HCT116 (cell line): ENCODE measurements around the gene SH3RF2. TPM values are rescaled to one million over a fixed set of nuclear protein-coding genes. Genes with fewer than 3 reads are reported as not detected.
A peak's percentile ranks its signal among the peaks of the same experiment; 100 is the strongest.

Experiments used
- ATAC-seq: fragments of 200-7000 bp; cut with Tn5 transposase; 2 replicates; pipeline ENCODE4 v1.9.1; 2020; ENCODE audit warnings: mild to moderate bottlenecking, moderate library complexity
- BruUV-seq: library from RNA; stranded (reverse); fragments of 400-500 nt; replicated peaks from 2 replicates; lab custom pipeline; 2021; lab: Mats Ljungman, UMichigan
- CTCF ChIA-PET: fragments of 300-600 bp; sonication (Branson Sonifier 250); formaldehyde crosslinking; loops from one replicate; lab custom pipeline; 2021; ENCODE audit warnings: antibody characterized with exemption; lab: Charles Lee
- POLR2A ChIA-PET: fragments of 300-600, 350-600 bp; sonication (Branson Sonifier 250); formaldehyde crosslinking; loops from one replicate; lab custom pipeline; 2021; ENCODE audit warnings: antibody characterized with exemption; lab: Charles Lee
- RAD21 ChIA-PET, 2 experiments: fragments of 300-600 bp; sonication (Branson Sonifier 250); formaldehyde crosslinking; loops; one replicate each; lab custom pipeline; 2023; ENCODE audit warnings: low total read pairs in 2 of 2; ENCODE audit not compliant: uncharacterized antibody in 2 of 2, unreplicated experiment in 2 of 2, low non-redundant PET in 1 of 2; lab: Charles Lee
- DNase-seq: peaks from one replicate; pipeline ENCODE4 v3.0.0-alpha.2; 2010; ENCODE audit warnings: low read depth, low spot score
- H2AFZ ChIP-seq: fragments of 200-600 bp; shearing (Covaris generic), sonication (generic); 2 replicates; pipeline ENCODE4 v1.6.1; 2017; ENCODE audit warnings: low read depth, mixed run types, mixed read lengths, antibody characterized with exemption, low read length; ENCODE audit not compliant: poor library complexity, severe bottlenecking
- H3K27ac ChIP-seq: 2 replicates; pipeline ENCODE4 v1.5.1; 2012; ENCODE audit warnings: low read depth, low read length
- H3K27me3 ChIP-seq: fragments of 200-600 bp; sonication (generic); 2 replicates; pipeline ENCODE4 v1.6.1; 2016; ENCODE audit warnings: mixed run types, low read length, mixed read lengths; ENCODE audit not compliant: insufficient read depth
- H3K36me3 ChIP-seq, 2 experiments: fragments of 200-500 bp in 1 of 2; fragments of 200-600 bp in 1 of 2; sonication (Bioruptor generic) in 1 of 2; sonication (generic) in 1 of 2; 2 replicates each; pipeline versions ENCODE4 v1.5.1 to v1.6.1; 2014 to 2016; ENCODE audit warnings: low read length in 2 of 2, inconsistent platforms in 1 of 2, mixed read lengths in 1 of 2, mixed run types in 1 of 2; ENCODE audit not compliant: insufficient read depth in 2 of 2, control insufficient read depth in 1 of 2
- H3K4me1 ChIP-seq, 2 experiments: fragments of 200-600 bp in 1 of 2; sonication (generic) in 1 of 2; 2 replicates each; pipeline versions ENCODE4 v1.5.1 to v1.6.1; 2012 to 2017; ENCODE audit warnings: low read length in 2 of 2, inconsistent platforms in 1 of 2, mild to moderate bottlenecking in 1 of 2, mixed read lengths in 1 of 2, mixed run types in 1 of 2, moderate library complexity in 1 of 2; ENCODE audit not compliant: insufficient read depth in 2 of 2, control insufficient read depth in 1 of 2
- H3K4me2 ChIP-seq: fragments of 200-600 bp; sonication (generic); 2 replicates; pipeline ENCODE4 v1.6.1; 2017; ENCODE audit warnings: mixed run types, low read length, mixed read lengths
- H3K4me3 ChIP-seq, 2 experiments: fragments of 200-600 bp in 1 of 2; sonication (generic) in 1 of 2; replicated peaks in 1 of 2; 2 replicates each; pipeline ENCODE4 v1.5.1; 2011 to 2016; ENCODE audit warnings: low read length in 2 of 2, control low read depth in 1 of 2, low read depth in 1 of 2, mild to moderate bottlenecking in 1 of 2, mixed read lengths in 1 of 2, mixed run types in 1 of 2
- H3K79me2 ChIP-seq: fragments of 200-600 bp; sonication (generic); 2 replicates; pipeline ENCODE4 v1.6.1; 2017; ENCODE audit warnings: mild to moderate bottlenecking, mixed run types, low read length, moderate library complexity, mixed read lengths; ENCODE audit not compliant: insufficient read depth
- H3K9ac ChIP-seq: fragments of 200-600 bp; sonication (generic); 2 replicates; pipeline ENCODE4 v1.6.1; 2016; ENCODE audit warnings: low read length, mixed read lengths
- H3K9me2 ChIP-seq: fragments of 200-600 bp; sonication (generic), shearing (Covaris generic); 2 replicates; pipeline ENCODE4 v1.6.1; 2017; ENCODE audit warnings: mixed run types, mild to moderate bottlenecking, moderate library complexity; ENCODE audit not compliant: insufficient read depth
- H3K9me3 ChIP-seq, 2 experiments: fragments of 200-500 bp in 1 of 2; fragments of 200-600 bp in 1 of 2; sonication (Bioruptor generic) in 1 of 2; sonication (generic) in 1 of 2; 2 replicates each; pipeline ENCODE4 v1.6.1; 2014 to 2017; ENCODE audit warnings: low read length in 2 of 2, mixed read lengths in 2 of 2, inconsistent platforms in 1 of 2, low read depth in 1 of 2, mild to moderate bottlenecking in 1 of 2, mixed run types in 1 of 2, moderate library complexity in 1 of 2; ENCODE audit not compliant: control insufficient read depth in 1 of 2, insufficient read depth in 1 of 2
- H4K20me1 ChIP-seq: fragments of 200-600 bp; sonication (generic), shearing (Covaris generic); 2 replicates; pipeline ENCODE4 v1.6.1; 2017; ENCODE audit warnings: mixed run types, mild to moderate bottlenecking, moderate library complexity; ENCODE audit not compliant: insufficient read depth
- CBX3 ChIP-seq: IDR thresholded peaks from 2 replicates; pipeline ENCODE4 v1.6.1; 2012; ENCODE audit warnings: low read depth
- CEBPB ChIP-seq: IDR thresholded peaks from 2 replicates; pipeline ENCODE4 v1.6.1; 2012; ENCODE audit warnings: low read depth
- ELF1 ChIP-seq: IDR thresholded peaks from 2 replicates; pipeline ENCODE4 v1.6.1; 2012; ENCODE audit warnings: low read depth, borderline replicate concordance
- EZH2 ChIP-seq: fragments of 200-600 bp; sonication (generic); IDR thresholded peaks from 2 replicates; pipeline ENCODE4 v1.6.1; 2017; ENCODE audit warnings: antibody characterized with exemption, mixed run types
- EZH2phosphoT487 ChIP-seq: fragments of 200-600 bp; IDR thresholded peaks from 2 replicates; pipeline ENCODE4 v1.6.1; 2018; ENCODE audit warnings: antibody characterized with exemption, borderline replicate concordance
- POLR2A ChIP-seq: IDR thresholded peaks from 2 replicates; pipeline ENCODE4 v1.7.0; 2011; ENCODE audit warnings: borderline replicate concordance; ENCODE audit not compliant: insufficient read depth, insufficient read length; ENCODE audit errors: extremely low read depth
- RAD21 ChIP-seq: IDR thresholded peaks from 2 replicates; pipeline ENCODE4 v1.6.1; 2012; ENCODE audit warnings: low read depth, mild to moderate bottlenecking
- SIN3A ChIP-seq: IDR thresholded peaks from 2 replicates; pipeline ENCODE4 v1.6.1; 2012; ENCODE audit warnings: low read depth
- SP1 ChIP-seq: IDR thresholded peaks from 2 replicates; pipeline ENCODE4 v1.6.1; 2012; ENCODE audit warnings: low read depth
- SRF ChIP-seq: IDR thresholded peaks from 2 replicates; pipeline ENCODE4 v1.6.1; 2012; ENCODE audit warnings: low read depth
- TCF7L2 ChIP-seq: IDR thresholded peaks from 2 replicates; pipeline ENCODE4 v1.7.0; 2011; ENCODE audit warnings: borderline replicate concordance, inconsistent platforms; ENCODE audit not compliant: insufficient read depth, insufficient read length; ENCODE audit errors: extremely low read depth
- YY1 ChIP-seq: IDR thresholded peaks from 2 replicates; pipeline ENCODE4 v1.6.1; 2011; ENCODE audit warnings: low read length, low read depth, moderate library complexity, mild to moderate bottlenecking; ENCODE audit not compliant: insufficient replicate concordance; ENCODE audit errors: extremely low read depth
- ZFX ChIP-seq: fragments of 450-650 bp; IDR thresholded peaks from 2 replicates; pipeline ENCODE4 v1.6.1; 2017
- ZNF274 ChIP-seq: fragments of 200-500 bp; sonication (Bioruptor generic); IDR thresholded peaks from 2 replicates; pipeline ENCODE4 v1.6.1; 2014; ENCODE audit warnings: mild to moderate bottlenecking, low read depth, low read length, inconsistent platforms
- intact Hi-C: fragments of 100-400 bp; cut with micrococcal nuclease; formaldehyde crosslinking; loops from 2 replicates; pipeline ENCODE4 v1.10.0; 2022
- total RNA-seq: library from RNA; stranded (reverse); gene quantifications from one replicate; pipeline ENCODE4 v1.2.1, GENCODE V29; 2021; ENCODE audit not compliant: unreplicated experiment
- TF ChIP-seq, protein P1 (sequence below): IDR thresholded peaks from 2 replicates; pipeline ENCODE4 v1.6.1; 2012
- TF ChIP-seq, protein P2 (sequence below): IDR thresholded peaks from 2 replicates; pipeline ENCODE4 v1.6.1; 2011; ENCODE audit warnings: mild to moderate bottlenecking, low read length, moderate library complexity; ENCODE audit not compliant: insufficient replicate concordance; ENCODE audit errors: extremely low read depth

SH3RF2 gene
- total RNA-seq, 1 experiment from 2014 or later = 14.3 TPM

DNA sequence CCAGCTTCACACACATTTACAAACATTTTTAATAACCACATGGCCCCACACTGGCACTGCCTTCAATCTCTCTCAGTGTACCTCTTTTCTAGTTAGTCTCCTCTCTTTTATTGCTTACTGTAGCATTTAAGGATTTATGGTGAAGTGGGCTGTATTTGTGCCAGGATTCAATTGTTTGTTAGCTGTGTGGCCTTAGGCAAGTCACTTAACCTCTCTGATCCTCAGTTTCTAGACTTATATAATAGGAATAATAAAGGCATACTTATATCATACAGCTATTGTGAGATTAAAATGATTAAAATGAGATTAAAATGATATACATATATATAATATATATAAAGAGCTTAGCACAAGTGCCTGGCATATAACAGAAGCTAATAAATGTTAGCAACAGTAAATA lies 6.4 kb downstream of the SH3RF2 start:
- Histone ChIP-seq H3K36me3 (no peaks in the 10 kb centered on the region), H4K20me1 (no peaks in the 10 kb centered on the region), H3K27me3 (no peaks in the 10 kb centered on the region), H3K9ac (no peak overlapping the region), H3K9me3 (no peaks in the 10 kb centered on the region), H3K4me2 (peak overlapping the region; percentile 42; the same call in 1 of the 2 replicates), H3K4me3 (no peak overlapping the region), H3K4me1 (peaks cover 66 to 98% of the 10 kb centered on the region in 2 experiments), H2AFZ (no peak overlapping the region), H3K9me2 (no peaks in the 10 kb centered on the region), H3K79me2 (peaks cover 64% of the 10 kb centered on the region), H3K27ac (no peak overlapping the region)
- TF ChIP-seq ZNF274 (no peak), SRF (no peak), CBX3 (no peak), EZH2phosphoT487 (no peak), SP1 (no peak), EZH2 (no peak), CEBPB (no peak)
- TF ChIP-seq, protein P1, sequence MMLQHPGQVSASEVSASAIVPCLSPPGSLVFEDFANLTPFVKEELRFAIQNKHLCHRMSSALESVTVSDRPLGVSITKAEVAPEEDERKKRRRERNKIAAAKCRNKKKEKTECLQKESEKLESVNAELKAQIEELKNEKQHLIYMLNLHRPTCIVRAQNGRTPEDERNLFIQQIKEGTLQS = no peak
- DNase-seq (no peak), ATAC-seq (no peak)
- no TSS peak for BruUV-seq
- intact Hi-C loops = no loop called here
- ChIA-PET POLR2A (no interaction called here), CTCF (no interaction called here), RAD21 (no interaction called here)

DNA sequence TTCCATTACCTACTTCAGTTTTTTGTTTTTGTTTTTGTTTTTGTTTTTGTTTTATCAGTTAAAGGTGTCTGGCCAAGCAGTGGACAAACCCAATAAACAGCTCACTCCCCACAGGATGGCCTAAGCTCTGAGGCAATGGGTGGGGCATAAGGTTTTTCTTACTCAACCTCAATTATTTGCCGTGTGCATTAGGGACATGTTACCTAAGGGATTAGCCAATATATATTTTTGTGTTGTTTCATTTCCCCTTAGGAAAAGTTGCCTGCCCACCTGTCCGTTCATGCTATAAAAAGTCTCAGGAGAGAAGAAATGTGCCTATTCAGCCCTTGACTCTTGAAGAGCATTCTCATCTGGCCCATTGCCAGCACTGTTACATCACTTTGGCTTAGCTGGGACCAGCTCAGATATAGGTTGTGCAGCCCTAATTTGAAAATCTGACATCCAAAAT lies 7.3 kb downstream of the SH3RF2 start:
- Histone ChIP-seq H4K20me1 (no peaks in the 10 kb centered on the region), H3K4me3 (no peak overlapping the region), H3K9me2 (no peaks in the 10 kb centered on the region), H3K27ac (no peak overlapping the region), H3K4me1 (peaks cover 57 to 96% of the 10 kb centered on the region in 2 experiments), H3K27me3 (no peaks in the 10 kb centered on the region), H3K4me2 (peak overlapping the region; percentile 42), H3K9ac (no peak overlapping the region), H2AFZ (no peak overlapping the region), H3K36me3 (no peaks in the 10 kb centered on the region), H3K79me2 (peaks cover 64% of the 10 kb centered on the region), H3K9me3 (no peaks in the 10 kb centered on the region)
- peak; percentile 23 for DNase-seq
- RAD21 ChIA-PET = interaction anchor here in 1 of 2 experiments (0.7 kb wide), 1 partner anchor 32 kb away, joined by 3 read pairs; no protein-coding TSS in a partner anchor
- POLR2A ChIA-PET = no interaction called here
- intact Hi-C loops = no loop called here
- CTCF ChIA-PET = interaction anchor here (1.0 kb wide), 1 partner anchor 98 kb away, joined by 3 read pairs; no protein-coding TSS in a partner anchor
- no TSS peak for BruUV-seq
- ATAC-seq = no peak
- TF ChIP-seq YY1 (no peak), ZNF274 (no peak), SIN3A (no peak), POLR2A (no peak), ZFX (no peak), SP1 (no peak), RAD21 (no peak), TCF7L2 (no peak), CEBPB (no peak), ELF1 (no peak)
- TF ChIP-seq, protein P2, sequence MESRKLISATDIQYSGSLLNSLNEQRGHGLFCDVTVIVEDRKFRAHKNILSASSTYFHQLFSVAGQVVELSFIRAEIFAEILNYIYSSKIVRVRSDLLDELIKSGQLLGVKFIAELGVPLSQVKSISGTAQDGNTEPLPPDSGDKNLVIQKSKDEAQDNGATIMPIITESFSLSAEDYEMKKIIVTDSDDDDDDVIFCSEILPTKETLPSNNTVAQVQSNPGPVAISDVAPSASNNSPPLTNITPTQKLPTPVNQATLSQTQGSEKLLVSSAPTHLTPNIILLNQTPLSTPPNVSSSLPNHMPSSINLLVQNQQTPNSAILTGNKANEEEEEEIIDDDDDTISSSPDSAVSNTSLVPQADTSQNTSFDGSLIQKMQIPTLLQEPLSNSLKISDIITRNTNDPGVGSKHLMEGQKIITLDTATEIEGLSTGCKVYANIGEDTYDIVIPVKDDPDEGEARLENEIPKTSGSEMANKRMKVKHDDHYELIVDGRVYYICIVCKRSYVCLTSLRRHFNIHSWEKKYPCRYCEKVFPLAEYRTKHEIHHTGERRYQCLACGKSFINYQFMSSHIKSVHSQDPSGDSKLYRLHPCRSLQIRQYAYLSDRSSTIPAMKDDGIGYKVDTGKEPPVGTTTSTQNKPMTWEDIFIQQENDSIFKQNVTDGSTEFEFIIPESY = no peak
- TF ChIP-seq, protein P1 = no peak
